ENCODE data around the gene TRAP1. TPM values are rescaled to one million over a fixed set of nuclear protein-coding genes. Genes with fewer than 3 reads are reported as not detected.
A peak's percentile ranks its signal among the peaks of the same experiment; 100 is the strongest.

The TRAP1 gene
- total RNA-seq, 1 donor from 2014 or later = 152 TPM

DNA sequence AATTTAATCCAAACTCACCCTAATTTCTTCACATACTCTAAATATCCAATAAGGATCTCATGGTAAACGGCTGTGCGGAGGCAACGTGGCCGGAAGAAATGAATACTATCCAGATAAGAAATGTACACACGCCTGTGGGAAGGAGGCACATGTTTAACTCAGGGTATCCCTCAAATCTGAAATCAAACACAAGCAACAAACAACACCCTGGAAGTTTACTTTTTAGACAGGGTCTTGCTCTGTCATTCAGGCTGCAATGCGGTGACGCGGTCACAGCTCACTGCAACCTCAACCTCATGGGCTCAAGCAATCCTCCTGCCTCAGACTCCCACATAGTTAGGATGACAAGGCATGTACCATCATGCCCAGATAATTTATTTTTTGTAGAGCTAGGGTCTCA is 21.2 kb upstream of the TRAP1 start:
- intact Hi-C loops (cut with micrococcal nuclease) = no loop called here
- DNase-seq (no peak), ATAC-seq (no peak)

GRCh38 chr16:3738128-3738527 is 20.8 kb upstream of the TRAP1 start:
- intact Hi-C loops (cut with micrococcal nuclease) = no loop called here
- ATAC-seq (no peak), DNase-seq (no peak)

GRCh38 chr16:3737181-3737580 is 19.9 kb upstream of the TRAP1 start:
- intact Hi-C loops (cut with micrococcal nuclease) = no loop called here
- DNase-seq (no peak), ATAC-seq (no peak)

- ATAC-seq (no peak), DNase-seq (no peak)
- intact Hi-C loops (cut with micrococcal nuclease) = no loop called here
These were observed 18.8 kb upstream of the TRAP1 start for GRCh38 chr16:3736116-3736515.

- no peak for ATAC-seq
- DNase-seq = no peak
- intact Hi-C loops (cut with micrococcal nuclease) = no loop called here
These were observed 18.2 kb upstream of the TRAP1 start for GRCh38 chr16:3735541-3735940.

- intact Hi-C loops (cut with micrococcal nuclease) = no loop called here
- ATAC-seq (no peak), DNase-seq (no peak)
These were observed 17.5 kb upstream of the TRAP1 start for GRCh38 chr16:3734758-3735221.

DNA sequence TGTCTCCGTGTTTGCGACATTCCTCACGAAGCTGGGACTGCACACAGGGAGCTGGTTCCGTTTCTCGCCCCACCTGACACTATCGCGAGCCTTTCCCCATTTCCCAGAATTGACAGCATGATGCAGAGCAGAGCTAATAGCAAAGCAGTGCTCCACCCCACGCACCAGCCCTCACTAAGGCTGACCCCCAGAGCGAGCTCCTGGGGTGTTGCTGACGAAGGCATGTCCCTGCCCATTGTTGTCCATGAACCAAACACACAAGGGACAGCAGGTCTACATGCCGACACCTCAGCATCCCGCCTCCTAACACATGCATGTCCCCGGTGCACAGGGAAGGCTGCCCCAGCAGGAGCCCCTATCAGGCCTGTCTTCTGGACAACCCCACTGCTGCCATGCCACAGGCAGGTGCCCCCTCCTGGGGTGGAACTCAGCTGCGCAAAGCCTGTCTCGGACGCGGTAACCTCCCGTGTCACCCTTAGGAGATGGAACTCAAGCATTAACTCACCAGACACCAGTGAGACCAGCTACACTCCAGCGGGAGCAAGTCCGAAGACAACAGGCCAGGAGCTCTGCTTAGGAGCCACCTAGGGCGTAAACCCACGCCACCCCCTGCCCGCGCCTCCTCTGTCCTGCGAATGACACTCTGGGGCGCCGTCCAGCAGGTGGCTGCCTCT is 16.9 kb upstream of the TRAP1 start:
- no peak for ATAC-seq
- intact Hi-C loops (cut with micrococcal nuclease) = no loop called here
- no peak for DNase-seq

GRCh38 chr16:3732171-3732570 is 14.8 kb upstream of the TRAP1 start:
- DNase-seq (no peak), ATAC-seq (no peak)
- intact Hi-C loops (cut with micrococcal nuclease) = no loop called here

DNA sequence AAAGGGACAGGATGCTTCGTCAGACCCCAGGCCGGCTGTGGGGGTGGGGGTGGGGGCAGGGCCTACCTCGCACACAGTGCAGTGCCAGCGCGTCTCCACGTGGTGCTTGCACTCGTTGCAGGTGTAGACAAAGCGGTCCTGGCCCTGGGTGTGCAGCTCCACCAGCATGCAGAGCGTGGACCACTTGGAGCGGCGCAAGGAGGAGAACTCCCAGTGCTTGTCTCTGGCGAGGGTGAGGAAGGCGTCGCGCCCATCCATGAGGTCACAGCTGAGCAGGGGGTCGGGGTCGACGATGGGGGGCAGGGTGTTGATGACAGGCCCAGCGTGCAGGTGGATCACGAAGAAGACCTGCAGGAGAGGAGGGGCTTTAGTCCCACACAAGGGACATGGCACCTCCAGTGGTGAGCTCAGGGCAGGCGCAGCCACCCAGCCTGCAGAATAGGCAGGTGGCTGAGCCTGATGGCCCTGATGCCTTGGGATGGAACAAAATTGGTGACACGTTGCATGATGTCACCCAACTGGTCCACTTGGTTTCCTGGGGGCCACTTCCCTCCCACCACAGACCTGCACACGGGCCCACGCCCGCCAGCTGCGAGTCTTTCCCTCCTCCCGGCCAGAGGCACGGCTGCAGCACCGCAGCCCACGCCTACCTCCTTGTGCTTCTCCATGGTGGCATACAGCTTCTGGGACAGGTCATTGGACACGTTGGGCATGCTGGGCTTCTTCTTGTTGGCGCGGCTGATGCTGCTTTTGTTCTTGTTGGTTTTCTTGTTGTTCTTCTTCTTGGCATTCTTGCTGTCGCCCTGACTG is 14.0 kb upstream of the TRAP1 start:
- intact Hi-C loops (cut with micrococcal nuclease) = no loop called here
- ATAC-seq (no peak), DNase-seq (no peak)

DNA sequence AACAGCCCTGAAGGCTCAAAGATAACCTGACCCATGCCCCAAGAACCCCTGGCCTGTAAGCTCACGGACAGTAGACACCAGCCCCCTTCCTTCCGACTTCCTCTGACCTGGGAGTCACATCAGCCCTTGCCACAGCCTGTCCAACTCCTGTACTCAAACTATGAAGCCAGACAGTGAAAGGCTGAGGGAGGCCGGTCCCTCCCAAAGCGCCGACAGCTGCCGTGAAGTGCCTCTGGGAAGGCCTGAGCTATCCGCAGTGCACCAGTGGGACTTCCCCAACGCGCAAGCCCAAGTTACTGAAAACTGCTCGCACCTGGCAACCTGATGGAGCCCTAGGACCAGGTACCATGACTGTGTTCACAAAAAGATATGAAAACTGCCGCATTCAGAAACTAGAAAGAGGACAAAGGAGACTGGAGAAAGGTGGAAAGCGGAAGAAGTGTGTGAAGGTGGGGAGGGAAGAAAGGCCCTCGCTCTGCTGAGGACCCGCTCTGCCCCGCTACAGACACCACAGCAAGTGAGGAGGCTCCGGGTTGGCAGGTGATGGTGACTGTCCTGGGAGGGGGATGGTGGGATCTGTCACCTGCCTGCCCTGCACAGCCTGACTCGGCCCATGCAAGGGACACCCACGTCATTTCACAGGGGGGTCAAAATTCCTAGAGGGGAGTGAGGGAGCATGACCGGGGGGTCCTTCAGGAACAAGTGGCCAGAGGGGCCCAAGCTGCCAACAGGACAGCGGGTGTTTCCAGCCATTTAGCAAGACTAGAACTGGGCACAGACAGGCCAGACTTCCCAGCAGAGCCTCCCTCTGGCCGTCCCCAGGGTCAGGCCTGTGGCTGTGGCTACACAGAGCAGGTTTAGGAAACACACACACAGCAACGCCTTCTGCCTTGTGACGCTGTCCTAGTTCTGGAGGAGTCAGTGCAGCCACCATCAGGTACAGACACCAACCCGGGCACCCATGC is 13.1 kb upstream of the TRAP1 start:
- DNase-seq (no peak), ATAC-seq (no peak)
- intact Hi-C loops (cut with micrococcal nuclease) = no loop called here

GRCh38 chr16:3729161-3730112 is 12.1 kb upstream of the TRAP1 start:
- ATAC-seq (no peak), DNase-seq (no peak)
- intact Hi-C loops (cut with micrococcal nuclease) = no loop called here

DNA sequence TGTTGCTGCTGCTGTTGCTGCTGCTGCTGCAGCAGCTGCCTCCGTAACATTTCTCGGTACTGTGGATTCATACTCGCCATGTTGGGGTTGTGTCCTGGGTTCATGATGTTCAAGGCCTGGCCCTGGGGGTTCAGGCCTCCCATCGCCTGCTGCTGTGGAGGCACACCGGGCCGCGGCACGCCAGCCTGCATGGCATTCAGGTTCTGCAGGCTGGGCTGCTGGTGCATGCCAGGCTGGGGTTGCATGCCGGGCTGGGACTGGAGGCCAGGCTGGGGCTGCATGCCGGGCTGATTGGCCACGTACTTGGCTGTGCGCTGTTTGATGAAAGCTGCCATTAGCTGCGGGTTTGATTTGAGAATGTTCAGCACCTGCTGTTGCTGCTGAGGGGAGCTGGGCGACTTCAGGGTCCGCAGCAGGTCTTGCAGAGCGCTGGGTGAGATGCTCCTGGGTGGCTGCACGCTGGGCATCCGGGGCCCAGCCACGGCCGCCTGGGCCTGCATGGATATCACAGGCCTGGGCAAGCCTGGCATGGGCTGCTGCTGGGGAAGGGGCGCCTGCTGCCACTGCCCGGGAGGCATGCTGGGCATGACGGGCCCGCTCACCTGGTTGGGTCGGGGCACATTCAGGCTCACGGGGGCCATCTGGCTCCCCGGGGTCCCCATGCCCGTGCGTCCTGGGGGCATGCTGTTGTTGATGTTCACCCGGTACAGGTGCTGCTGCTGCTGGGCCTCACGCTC is 11.3 kb upstream of the TRAP1 start:
- ATAC-seq = no peak
- intact Hi-C loops (cut with micrococcal nuclease) = no loop called here
- DNase-seq = no peak

GRCh38 chr16:3727806-3728381 is 10.6 kb upstream of the TRAP1 start:
- DNase-seq (no peak), ATAC-seq (no peak)
- intact Hi-C loops (cut with micrococcal nuclease) = no loop called here

DNA sequence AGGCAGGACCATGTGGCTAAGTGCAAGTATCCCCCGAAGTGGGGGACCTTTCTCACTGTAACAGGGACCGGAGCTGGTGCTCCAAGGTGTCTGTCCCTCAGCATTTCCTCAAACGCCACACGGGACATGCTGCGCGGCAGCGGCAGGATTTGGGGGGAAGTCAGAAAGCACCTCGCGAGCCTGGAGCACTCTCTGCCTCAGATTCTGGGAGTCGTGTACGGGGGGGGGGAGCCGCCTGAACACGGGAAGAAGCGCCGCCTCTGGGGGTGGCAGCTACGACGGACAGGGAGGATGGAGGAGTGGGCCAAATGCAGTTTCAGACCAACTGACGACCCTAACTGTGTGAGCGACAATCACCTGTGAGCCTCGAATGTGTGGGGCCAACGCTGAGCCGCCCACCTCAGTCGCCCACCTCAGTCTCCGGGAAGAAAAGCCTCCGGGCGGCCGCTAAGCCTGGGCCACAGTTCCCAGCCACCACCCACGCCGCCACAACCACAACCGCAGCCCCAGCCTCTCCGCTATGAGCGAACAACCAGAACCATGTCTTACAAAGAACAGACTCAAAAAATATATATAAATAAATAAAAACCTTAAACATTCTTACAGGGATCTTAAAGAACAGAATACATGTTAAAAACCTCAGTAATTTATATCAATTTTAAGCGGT is 8.8 kb upstream of the TRAP1 start:
- no peak for ATAC-seq
- no peak for DNase-seq
- intact Hi-C loops (cut with micrococcal nuclease) = no loop called here

DNA sequence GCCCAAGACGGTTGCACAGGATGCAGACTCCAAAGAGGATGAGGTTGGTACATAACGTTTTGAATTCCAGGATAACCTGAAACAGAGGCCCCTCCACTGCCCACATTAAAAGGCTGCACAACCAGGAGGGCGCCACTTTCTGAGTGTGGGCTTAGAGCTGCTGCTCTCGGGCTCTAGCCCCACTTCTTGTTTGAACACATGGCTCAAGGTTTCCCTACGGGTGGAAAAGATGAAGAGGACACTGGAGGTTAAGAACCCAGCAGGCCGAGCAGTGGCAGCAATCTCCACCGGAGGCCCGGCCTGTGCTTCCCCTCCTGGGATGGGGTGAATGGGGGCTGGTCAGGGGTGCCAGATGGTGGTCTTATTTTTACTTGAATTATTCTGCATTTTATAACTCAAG is 8.0 kb upstream of the TRAP1 start:
- no peak for DNase-seq
- intact Hi-C loops (cut with micrococcal nuclease) = no loop called here
- ATAC-seq = no peak

DNA sequence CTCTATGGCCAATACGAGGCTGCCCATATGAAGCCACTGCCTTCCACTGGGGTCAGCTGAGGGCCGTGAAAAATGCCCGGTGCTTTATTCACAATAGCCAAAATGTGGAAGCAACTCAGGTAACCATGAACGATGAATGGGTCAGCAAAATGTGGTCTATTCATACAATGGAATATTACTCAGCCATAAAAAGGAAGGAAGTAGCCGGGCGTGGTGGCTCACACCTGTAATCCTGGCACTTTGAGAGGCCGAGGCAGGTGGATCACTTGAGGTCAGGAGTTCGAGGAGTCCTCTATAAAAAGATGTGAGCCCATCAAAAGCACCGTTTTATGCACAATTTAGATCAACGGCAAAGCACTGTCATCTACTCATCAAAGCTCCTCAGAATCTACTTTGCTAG is 5.2 kb upstream of the TRAP1 start:
- ATAC-seq (no peak), DNase-seq (no peak)
- intact Hi-C loops (cut with micrococcal nuclease) = no loop called here

DNA sequence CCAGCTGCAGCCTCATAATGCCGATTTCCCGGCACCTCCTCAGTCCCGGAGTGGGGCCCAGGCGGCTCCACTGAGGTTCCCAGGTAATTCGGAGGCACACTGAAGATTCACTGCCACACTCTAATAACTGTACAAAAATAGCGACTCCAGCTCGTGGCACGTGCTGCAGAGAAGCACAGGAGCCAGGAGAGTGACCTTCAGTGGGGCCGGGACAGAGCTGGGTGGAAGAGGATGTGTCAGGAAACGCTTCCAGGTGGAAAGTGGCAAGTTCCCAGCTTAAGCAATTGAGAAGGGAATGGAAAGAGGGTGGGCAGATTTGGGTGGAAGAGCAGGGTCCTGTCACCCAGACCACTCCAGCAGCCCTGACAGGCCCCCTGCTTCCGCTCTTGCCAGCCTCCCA is 3.1 kb upstream of the TRAP1 start:
- peak; percentile 46 for DNase-seq
- intact Hi-C loops (cut with micrococcal nuclease) = no loop called here
- peak; percentile 27 for ATAC-seq

Data from left ventricle myocardium superior (tissue), 1 donor.